HEK293 (cell line): ENCODE measurements around the gene TEX13C.

Source experiments
- GFI1B ChIP-seq: fragments of 450-650 bp; formaldehyde crosslinking; IDR thresholded peaks from 2 replicates; pipeline ENCODE4 v1.5.1; 2016; ENCODE audit warnings: missing biosample characterization, missing genetic modification characterization
- HOXA7 ChIP-seq: sonication (generic); formaldehyde crosslinking; IDR thresholded peaks from 2 replicates; pipeline ENCODE4 v1.8.1; 2022; ENCODE audit warnings: missing genetic modification reagents, borderline replicate concordance
- HOXD13 ChIP-seq: sonication (generic); formaldehyde crosslinking; IDR thresholded peaks from 2 replicates; pipeline ENCODE4 v1.8.0; 2022; ENCODE audit warnings: missing genetic modification reagents, borderline replicate concordance
- IKZF3 ChIP-seq: fragments of 450-650 bp; IDR thresholded peaks from 2 replicates; pipeline ENCODE4 v1.5.0; 2018; ENCODE audit warnings: missing biosample characterization, mild to moderate bottlenecking, missing genetic modification characterization, moderate library complexity
- PRDM1 ChIP-seq: fragments of 450-650 bp; formaldehyde crosslinking; IDR thresholded peaks from 2 replicates; pipeline ENCODE4; 2016; ENCODE audit warnings: missing biosample characterization, missing genetic modification characterization
- RBAK ChIP-seq: fragments of 450-650 bp; formaldehyde crosslinking; IDR thresholded peaks from 2 replicates; pipeline ENCODE4 v1.5.1; 2016; ENCODE audit warnings: missing biosample characterization, missing genetic modification characterization
- REPIN1 ChIP-seq: fragments of 450-650 bp; formaldehyde crosslinking; IDR thresholded peaks from 2 replicates; pipeline ENCODE4 v1.5.1; 2017; ENCODE audit warnings: missing biosample characterization, missing genetic modification characterization, low read depth
- SCRT2 ChIP-seq: fragments of 450-650 bp; formaldehyde crosslinking; IDR thresholded peaks from 2 replicates; pipeline ENCODE4 v1.5.1; 2016; ENCODE audit warnings: missing biosample characterization, missing genetic modification characterization
- SETDB1 ChIP-seq: IDR thresholded peaks from one replicate; pipeline ENCODE4 v1.6.1; 2017; ENCODE audit warnings: mild to moderate bottlenecking, low read length, moderate library complexity, mixed read lengths; ENCODE audit not compliant: insufficient read length
- ZBTB20 ChIP-seq: fragments of 450-650 bp; formaldehyde crosslinking; IDR thresholded peaks from 2 replicates; pipeline ENCODE4 v1.5.1; 2016; ENCODE audit warnings: missing biosample characterization, missing genetic modification characterization
- ZBTB44 ChIP-seq: fragments of 450-650 bp; IDR thresholded peaks from 2 replicates; pipeline ENCODE4 v1.5.1; 2018; ENCODE audit warnings: missing biosample characterization, mild to moderate bottlenecking, missing genetic modification characterization
- ZNF114 ChIP-seq: fragments of 450-650 bp; formaldehyde crosslinking; IDR thresholded peaks from 2 replicates; pipeline ENCODE4 v1.5.0; 2017; ENCODE audit warnings: missing biosample characterization, missing genetic modification characterization
- ZNF132 ChIP-seq: fragments of 450-650 bp; formaldehyde crosslinking; IDR thresholded peaks from 2 replicates; pipeline ENCODE4 v1.5.1; 2017; ENCODE audit warnings: missing biosample characterization, missing genetic modification characterization, borderline replicate concordance
- ZNF16 ChIP-seq: fragments of 450-650 bp; formaldehyde crosslinking; IDR thresholded peaks from 2 replicates; pipeline ENCODE4 v1.5.1; 2016; ENCODE audit warnings: low read depth, missing biosample characterization, missing genetic modification characterization
- ZNF202 ChIP-seq: fragments of 450-650 bp; formaldehyde crosslinking; IDR thresholded peaks from 2 replicates; pipeline ENCODE4 v1.5.1; 2016; ENCODE audit warnings: missing biosample characterization, missing genetic modification characterization, borderline replicate concordance
- ZNF311 ChIP-seq: fragments of 450-650 bp; formaldehyde crosslinking; IDR thresholded peaks from 2 replicates; pipeline ENCODE4 v1.5.1; 2017; ENCODE audit warnings: missing biosample characterization, missing genetic modification characterization, borderline replicate concordance
- ZNF501 ChIP-seq: fragments of 450-650 bp; formaldehyde crosslinking; IDR thresholded peaks from 2 replicates; pipeline ENCODE4 v1.5.1; 2016; ENCODE audit warnings: missing biosample characterization, missing genetic modification characterization
- ZNF560 ChIP-seq: fragments of 450-650 bp; formaldehyde crosslinking; IDR thresholded peaks from 2 replicates; pipeline ENCODE4 v1.5.1; 2017; ENCODE audit warnings: missing biosample characterization, missing genetic modification characterization, borderline replicate concordance
- ZNF561 ChIP-seq: fragments of 450-650 bp; IDR thresholded peaks from 2 replicates; pipeline ENCODE4 v1.5.1; 2018; ENCODE audit warnings: missing biosample characterization, missing genetic modification characterization, borderline replicate concordance
- ZNF571 ChIP-seq: fragments of 450-650 bp; formaldehyde crosslinking; IDR thresholded peaks from 2 replicates; pipeline ENCODE4 v1.5.0; 2017; ENCODE audit warnings: missing biosample characterization, missing genetic modification characterization
- ZNF610 ChIP-seq: fragments of 450-650 bp; formaldehyde crosslinking; IDR thresholded peaks from 2 replicates; pipeline ENCODE4 v1.5.1; 2016; ENCODE audit warnings: missing biosample characterization, missing genetic modification characterization, borderline replicate concordance
- ZNF624 ChIP-seq: fragments of 450-650 bp; formaldehyde crosslinking; IDR thresholded peaks from 2 replicates; pipeline ENCODE4 v1.5.1; 2017; ENCODE audit warnings: missing biosample characterization, missing genetic modification characterization
- ZNF664 ChIP-seq: fragments of 450-650 bp; formaldehyde crosslinking; IDR thresholded peaks from 2 replicates; pipeline ENCODE4 v1.5.1; 2016; ENCODE audit warnings: missing biosample characterization, missing genetic modification characterization
- ZNF704 ChIP-seq: fragments of 450-650 bp; formaldehyde crosslinking; IDR thresholded peaks from 2 replicates; pipeline ENCODE4 v1.5.1; 2016; ENCODE audit warnings: missing biosample characterization, missing genetic modification characterization
- ZNF843 ChIP-seq: fragments of 450-650 bp; formaldehyde crosslinking; IDR thresholded peaks from 2 replicates; pipeline ENCODE4 v1.5.1; 2016; ENCODE audit warnings: missing biosample characterization, missing genetic modification characterization
- ZSCAN16 ChIP-seq: fragments of 450-650 bp; formaldehyde crosslinking; IDR thresholded peaks from 2 replicates; pipeline ENCODE4 v1.5.1; 2016; ENCODE audit warnings: missing biosample characterization, missing genetic modification characterization
- ZSCAN4 ChIP-seq: fragments of 450-650 bp; formaldehyde crosslinking; IDR thresholded peaks from 2 replicates; pipeline ENCODE4 v1.5.1; 2017; ENCODE audit warnings: missing biosample characterization, missing genetic modification characterization
- TF ChIP-seq, protein P1 (sequence below): fragments of 450-650 bp; formaldehyde crosslinking; IDR thresholded peaks from 2 replicates; pipeline ENCODE4 v1.5.1; 2016; ENCODE audit warnings: missing biosample characterization, missing genetic modification characterization
- TF ChIP-seq, protein P2 (sequence below): fragments of 450-650 bp; formaldehyde crosslinking; IDR thresholded peaks from 2 replicates; pipeline ENCODE4 v1.5.1; 2016; ENCODE audit warnings: missing biosample characterization, missing genetic modification characterization

TEX13C gene

GRCh38 chrX:125298871-125299270 lies 20.8 kb upstream of the TEX13C start (continued):
- no peak for TF ChIP-seq ZNF704 (tag by site-specific recombination)
- no peak for TF ChIP-seq SETDB1
- TF ChIP-seq ZNF132 (tag by site-specific recombination): no peak
- TF ChIP-seq ZSCAN4: no peak
- TF ChIP-seq, protein P1, sequence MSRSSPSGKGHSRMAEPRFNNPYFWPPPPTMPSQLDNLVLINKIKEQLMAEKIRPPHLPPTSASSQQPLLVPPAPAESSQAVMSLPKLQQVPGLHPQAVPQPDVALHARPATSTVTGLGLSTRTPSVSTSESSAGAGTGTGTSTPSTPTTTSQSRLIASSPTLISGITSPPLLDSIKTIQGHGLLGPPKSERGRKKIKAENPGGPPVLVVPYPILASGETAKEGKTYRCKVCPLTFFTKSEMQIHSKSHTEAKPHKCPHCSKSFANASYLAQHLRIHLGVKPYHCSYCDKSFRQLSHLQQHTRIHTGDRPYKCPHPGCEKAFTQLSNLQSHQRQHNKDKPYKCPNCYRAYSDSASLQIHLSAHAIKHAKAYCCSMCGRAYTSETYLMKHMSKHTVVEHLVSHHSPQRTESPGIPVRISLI (tag by site-specific recombination): no peak
- no peak for TF ChIP-seq ZBTB20 (tag by site-specific recombination)
- TF ChIP-seq ZSCAN16: no peak
- no peak for TF ChIP-seq RBAK (tag by site-specific recombination)
- TF ChIP-seq ZNF560 (tag by site-specific recombination): peak; percentile 32; the same call in 1 of the 2 replicates
- no peak for TF ChIP-seq ZNF624 (tag by site-specific recombination)
- no peak for TF ChIP-seq GFI1B (tag by site-specific recombination)
- no peak for TF ChIP-seq HOXA7 (CRISPR knock-in tag)
- TF ChIP-seq ZNF561 (tag by site-specific recombination): no peak
- no peak for TF ChIP-seq ZNF16
- TF ChIP-seq PRDM1 (tag by site-specific recombination): no peak
- TF ChIP-seq ZNF202 (tag by site-specific recombination): peak; percentile 60; the same call in 1 of the 2 replicates
- TF ChIP-seq REPIN1 (tag by site-specific recombination): no peak
- TF ChIP-seq, protein P2, sequence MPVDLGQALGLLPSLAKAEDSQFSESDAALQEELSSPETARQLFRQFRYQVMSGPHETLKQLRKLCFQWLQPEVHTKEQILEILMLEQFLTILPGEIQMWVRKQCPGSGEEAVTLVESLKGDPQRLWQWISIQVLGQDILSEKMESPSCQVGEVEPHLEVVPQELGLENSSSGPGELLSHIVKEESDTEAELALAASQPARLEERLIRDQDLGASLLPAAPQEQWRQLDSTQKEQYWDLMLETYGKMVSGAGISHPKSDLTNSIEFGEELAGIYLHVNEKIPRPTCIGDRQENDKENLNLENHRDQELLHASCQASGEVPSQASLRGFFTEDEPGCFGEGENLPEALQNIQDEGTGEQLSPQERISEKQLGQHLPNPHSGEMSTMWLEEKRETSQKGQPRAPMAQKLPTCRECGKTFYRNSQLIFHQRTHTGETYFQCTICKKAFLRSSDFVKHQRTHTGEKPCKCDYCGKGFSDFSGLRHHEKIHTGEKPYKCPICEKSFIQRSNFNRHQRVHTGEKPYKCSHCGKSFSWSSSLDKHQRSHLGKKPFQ (tag by site-specific recombination): no peak
- TF ChIP-seq ZNF311 (tag by site-specific recombination): no peak
- TF ChIP-seq ZNF571: no peak
- TF ChIP-seq ZNF501: no peak
- no peak for TF ChIP-seq ZNF843 (tag by site-specific recombination)
- no peak for TF ChIP-seq ZBTB44
- no peak for TF ChIP-seq SCRT2
- TF ChIP-seq HOXD13 (CRISPR knock-in tag): no peak
- TF ChIP-seq IKZF3 (tag by site-specific recombination): no peak
- TF ChIP-seq ZNF610 (tag by site-specific recombination): no peak
- no peak for TF ChIP-seq ZNF664 (tag by site-specific recombination)
- TF ChIP-seq ZNF114: no peak
- TF ChIP-seq, all 188 proteins: peak for 17
